ENCODE data around the gene SHB. TPM values are rescaled to one million over a fixed set of nuclear protein-coding genes. Genes with fewer than 3 reads are reported as not detected.

Gene SHB
- total and polyA plus RNA-seq, 11 donors, result 7.8 to 31.4 (median 21.4) TPM

DNA sequence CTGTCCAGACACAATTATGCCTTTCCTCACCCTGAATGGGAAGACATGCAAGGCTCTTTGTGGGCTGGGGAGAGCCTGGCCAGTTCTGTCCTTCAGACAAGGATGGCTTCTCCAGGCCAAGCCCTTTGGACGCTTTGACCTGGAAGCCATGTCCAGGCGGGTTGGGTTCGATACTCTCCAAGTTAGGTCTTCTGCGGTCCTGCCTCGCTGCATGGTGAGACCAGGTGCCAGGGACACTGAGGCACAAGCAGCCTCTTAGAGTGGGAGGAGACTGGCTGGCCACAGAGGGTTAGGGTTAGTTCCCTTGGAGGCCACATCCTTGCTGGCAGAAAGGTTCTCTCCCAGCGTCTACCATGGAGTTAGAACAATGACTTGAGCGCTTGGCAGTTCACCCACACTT is 67.6 kb downstream of the SHB start:
- 87 to 90% (median 88%) methylated on average over 5 to 7 of the region's 7 CpGs for WGBS, 4 donors
- H3K4me3 ChIP-seq, result no peak overlapping the region
- H3K9me3 ChIP-seq, result no peaks in the 10 kb centered on the region
- no peak overlapping the region for H3K27ac ChIP-seq
- intact Hi-C loops (cut with DNase I), result loop anchor here in 1 of 10 donors (5.0 kb wide), 1 partner anchor 49 kb away; no protein-coding TSS in a partner anchor
- ATAC-seq, result no peak
- H3K4me1 ChIP-seq, result peaks cover 4 to 72% (median 37%) of the 10 kb centered on the region in 12 donors
- no peaks in the 10 kb centered on the region for H3K27me3 ChIP-seq
- no peak for DNase-seq
- H3K36me3 ChIP-seq, result peaks cover 0 to 4% (median 0%) of the 10 kb centered on the region in 9 donors
- TF ChIP-seq, protein P1, sequence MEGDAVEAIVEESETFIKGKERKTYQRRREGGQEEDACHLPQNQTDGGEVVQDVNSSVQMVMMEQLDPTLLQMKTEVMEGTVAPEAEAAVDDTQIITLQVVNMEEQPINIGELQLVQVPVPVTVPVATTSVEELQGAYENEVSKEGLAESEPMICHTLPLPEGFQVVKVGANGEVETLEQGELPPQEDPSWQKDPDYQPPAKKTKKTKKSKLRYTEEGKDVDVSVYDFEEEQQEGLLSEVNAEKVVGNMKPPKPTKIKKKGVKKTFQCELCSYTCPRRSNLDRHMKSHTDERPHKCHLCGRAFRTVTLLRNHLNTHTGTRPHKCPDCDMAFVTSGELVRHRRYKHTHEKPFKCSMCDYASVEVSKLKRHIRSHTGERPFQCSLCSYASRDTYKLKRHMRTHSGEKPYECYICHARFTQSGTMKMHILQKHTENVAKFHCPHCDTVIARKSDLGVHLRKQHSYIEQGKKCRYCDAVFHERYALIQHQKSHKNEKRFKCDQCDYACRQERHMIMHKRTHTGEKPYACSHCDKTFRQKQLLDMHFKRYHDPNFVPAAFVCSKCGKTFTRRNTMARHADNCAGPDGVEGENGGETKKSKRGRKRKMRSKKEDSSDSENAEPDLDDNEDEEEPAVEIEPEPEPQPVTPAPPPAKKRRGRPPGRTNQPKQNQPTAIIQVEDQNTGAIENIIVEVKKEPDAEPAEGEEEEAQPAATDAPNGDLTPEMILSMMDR (IDR thresholded peaks at IDR 0.05), result no peak
- TF ChIP-seq POLR2A (IDR thresholded peaks at IDR 0.05), result no peak

DNA sequence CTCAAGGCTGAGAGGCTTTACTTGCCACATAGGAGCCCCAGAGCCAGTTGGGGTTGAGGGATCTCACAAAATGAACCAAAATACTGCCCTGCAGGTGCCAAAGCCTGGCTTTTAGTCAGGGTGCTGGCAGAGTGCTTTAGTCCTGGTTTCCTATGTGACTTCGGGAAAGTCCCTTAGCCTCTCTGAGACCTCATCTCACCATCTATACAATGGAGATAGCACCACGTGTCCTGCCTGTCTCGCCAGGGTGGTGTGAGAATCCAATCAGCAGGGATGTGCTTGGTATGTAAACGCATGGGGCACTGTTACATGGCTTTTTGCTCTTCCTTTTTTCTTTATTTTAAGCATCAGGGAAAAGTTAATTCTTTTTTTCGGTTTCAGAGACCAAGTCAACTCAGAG is 68.3 kb downstream of the SHB start:
- WGBS, 4 donors, result 91 to 96% (median 92%) methylated on average over 5 of the region's 5 CpGs

GRCh38 chr9:38000332-38000731 is 68.7 kb downstream of the SHB start:
- TF ChIP-seq, protein P1 (IDR thresholded peaks at IDR 0.05), result no peak
- no peak for TF ChIP-seq POLR2A (IDR thresholded peaks at IDR 0.05)
- intact Hi-C loops (cut with DNase I), result loop anchor here in 1 of 10 donors (5.0 kb wide), 1 partner anchor 48 kb away; no protein-coding TSS in a partner anchor
- H3K4me1 ChIP-seq, result peaks cover 4 to 72% (median 42%) of the 10 kb centered on the region in 12 donors
- H3K27ac ChIP-seq, result no peak overlapping the region
- no peaks in the 10 kb centered on the region for H3K27me3 ChIP-seq
- H3K36me3 ChIP-seq, result peaks cover 0 to 4% (median 0%) of the 10 kb centered on the region in 9 donors
- ATAC-seq, result no peak
- no peak overlapping the region for H3K4me3 ChIP-seq
- H3K9me3 ChIP-seq, result no peaks in the 10 kb centered on the region
- WGBS, 4 donors, result 94 to 98% (median 97%) methylated on average over 3 to 9 of the region's 9 CpGs
- DNase-seq, result no peak

More for the DNA sequence above, 68.3 kb downstream of the SHB start:
- TF ChIP-seq, protein P1 (IDR thresholded peaks at IDR 0.05), result no peak
- no peak for TF ChIP-seq POLR2A (IDR thresholded peaks at IDR 0.05)
- Histone ChIP-seq H3K4me1 (peaks cover 4 to 72% (median 40%) of the 10 kb centered on the region in 12 donors), H3K27ac (no peak overlapping the region), H3K27me3 (no peaks in the 10 kb centered on the region), H3K36me3 (peaks cover 0 to 4% (median 0%) of the 10 kb centered on the region in 9 donors), H3K4me3 (no peak overlapping the region), H3K9me3 (no peaks in the 10 kb centered on the region)
- no peak for DNase-seq
- intact Hi-C loops (cut with DNase I), result loop anchor here in 1 of 10 donors (5.0 kb wide), 1 partner anchor 48 kb away; no protein-coding TSS in a partner anchor
- ATAC-seq, result no peak

DNA sequence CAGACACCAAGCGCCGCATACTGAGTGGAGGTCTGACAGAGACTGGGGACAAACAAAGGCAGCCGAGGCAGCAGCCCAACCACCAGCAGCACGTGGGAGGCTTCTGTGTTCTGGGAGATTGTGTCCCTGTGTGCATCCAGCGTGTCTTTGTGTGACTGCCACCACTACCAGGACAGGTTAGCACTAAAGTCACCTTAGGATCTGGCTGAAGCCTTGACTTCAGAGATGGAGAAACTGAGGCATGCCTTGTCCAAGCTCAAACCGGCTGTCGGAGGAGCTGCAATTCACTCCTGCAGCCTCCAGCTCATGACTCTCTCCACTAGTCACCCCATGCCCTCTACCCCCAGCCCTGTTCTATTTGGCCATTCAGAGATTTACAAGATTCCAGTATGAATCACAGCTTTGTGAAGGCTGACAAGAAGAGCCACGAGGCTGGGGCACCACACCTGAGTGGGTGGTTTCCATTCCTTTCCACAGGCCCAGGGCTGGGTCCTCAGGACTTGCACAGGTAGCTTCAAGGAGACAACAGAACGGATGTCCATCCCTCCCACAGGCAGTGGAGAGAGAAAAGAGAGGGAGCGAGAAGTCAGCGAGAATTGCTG is 69.3 kb downstream of the SHB start:
- Histone ChIP-seq H3K4me3 (no peak overlapping the region), H3K9me3 (no peaks in the 10 kb centered on the region), H3K27me3 (no peaks in the 10 kb centered on the region), H3K4me1 (peaks cover 4 to 72% (median 48%) of the 10 kb centered on the region in 12 donors), H3K36me3 (peaks cover 0 to 4% (median 0%) of the 10 kb centered on the region in 9 donors), H3K27ac (peak overlapping the region in 8 of 12 donors; percentile 19 to 72 (median 44))
- ATAC-seq (no peak), DNase-seq (no peak)
- TF ChIP-seq, protein P1 (IDR thresholded peaks at IDR 0.05), result no peak
- TF ChIP-seq POLR2A (IDR thresholded peaks at IDR 0.05), result no peak
- 70 to 80% (median 74%) methylated on average over 9 to 11 of the region's 11 CpGs for WGBS, 4 donors
- intact Hi-C loops (cut with DNase I), result loop anchor here in 1 of 10 donors (5.0 kb wide), 1 partner anchor 47 kb away; no protein-coding TSS in a partner anchor
